Measurements from ENCODE around the gene SMYD3. TPM values are rescaled to one million over a fixed set of nuclear protein-coding genes. Genes with fewer than 3 reads are reported as not detected.

SMYD3 gene
- total and polyA plus RNA-seq, 2 experiments from 2014 or later = 30.8 to 68.5 TPM

- no peak overlapping the region for H3K4me3 ChIP-seq
- no peaks in the 10 kb centered on the region for H3K4me1 ChIP-seq (ENCODE audit: insufficient read depth)
- TF ChIP-seq, protein P1, sequence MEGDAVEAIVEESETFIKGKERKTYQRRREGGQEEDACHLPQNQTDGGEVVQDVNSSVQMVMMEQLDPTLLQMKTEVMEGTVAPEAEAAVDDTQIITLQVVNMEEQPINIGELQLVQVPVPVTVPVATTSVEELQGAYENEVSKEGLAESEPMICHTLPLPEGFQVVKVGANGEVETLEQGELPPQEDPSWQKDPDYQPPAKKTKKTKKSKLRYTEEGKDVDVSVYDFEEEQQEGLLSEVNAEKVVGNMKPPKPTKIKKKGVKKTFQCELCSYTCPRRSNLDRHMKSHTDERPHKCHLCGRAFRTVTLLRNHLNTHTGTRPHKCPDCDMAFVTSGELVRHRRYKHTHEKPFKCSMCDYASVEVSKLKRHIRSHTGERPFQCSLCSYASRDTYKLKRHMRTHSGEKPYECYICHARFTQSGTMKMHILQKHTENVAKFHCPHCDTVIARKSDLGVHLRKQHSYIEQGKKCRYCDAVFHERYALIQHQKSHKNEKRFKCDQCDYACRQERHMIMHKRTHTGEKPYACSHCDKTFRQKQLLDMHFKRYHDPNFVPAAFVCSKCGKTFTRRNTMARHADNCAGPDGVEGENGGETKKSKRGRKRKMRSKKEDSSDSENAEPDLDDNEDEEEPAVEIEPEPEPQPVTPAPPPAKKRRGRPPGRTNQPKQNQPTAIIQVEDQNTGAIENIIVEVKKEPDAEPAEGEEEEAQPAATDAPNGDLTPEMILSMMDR (IDR thresholded peaks at IDR 0.05; ENCODE audit: poor library complexity) = no peak
- TF ChIP-seq EZH2 (IDR thresholded peaks at IDR 0.05; ENCODE audit: borderline replicate concordance) (no peak), EZH2phosphoT487 (IDR thresholded peaks at IDR 0.05; ENCODE audit: low read depth, severe bottlenecking, unreplicated experiment) (no peak)
- DNase-seq (ENCODE audit: low spot score) = no peak
- no peak overlapping the region for H3K27ac ChIP-seq
- no peaks in the 10 kb centered on the region for H3K36me3 ChIP-seq (replicated peaks; ENCODE audit: insufficient read depth, low read depth)
- no peaks in the 10 kb centered on the region for H3K27me3 ChIP-seq
- WGBS (ENCODE audit: low lambda C conversion rate, missing lambda C conversion rate) = 90% methylated on average over 3 of the region's 3 CpGs
- no peaks in the 10 kb centered on the region for H3K79me2 ChIP-seq
- no peaks in the 10 kb centered on the region for H3K9me2 ChIP-seq (replicated peaks; ENCODE audit: insufficient read depth)
- H4K20me1 ChIP-seq (ENCODE audit: insufficient read depth, poor library complexity, severe bottlenecking) = no peaks in the 10 kb centered on the region
- H3K9me3 ChIP-seq (ENCODE audit: low read depth) = no peaks in the 10 kb centered on the region
- no peak overlapping the region for H3K4me2 ChIP-seq
- H2AFZ ChIP-seq = no peak overlapping the region
Observed at GRCh38 chr1:246213502-246213901, 293.6 kb downstream of the SMYD3 start.

DNA sequence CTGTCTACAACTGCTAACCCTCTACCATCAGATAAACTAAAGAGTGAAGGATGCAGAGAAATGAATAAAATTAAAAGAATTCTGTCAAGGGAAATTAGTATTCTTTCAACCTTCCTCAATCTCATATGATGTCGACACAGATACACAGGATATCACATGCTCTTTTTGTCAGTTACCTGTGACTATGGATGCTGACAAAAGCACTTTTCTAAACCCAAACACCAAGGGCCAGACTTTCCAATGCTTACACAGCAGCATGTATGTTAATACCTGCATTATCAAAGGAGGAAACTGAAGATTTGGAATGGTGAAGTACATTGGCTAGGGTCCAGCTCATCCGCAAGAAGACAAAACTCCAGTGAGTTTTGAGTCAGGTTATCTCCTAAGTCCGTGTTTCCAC is 294.0 kb downstream of the SMYD3 start:
- H3K9me2 ChIP-seq (replicated peaks; ENCODE audit: insufficient read depth) = no peaks in the 10 kb centered on the region
- WGBS (ENCODE audit: low lambda C conversion rate, missing lambda C conversion rate) = 97% methylated on average over 3 of the region's 3 CpGs
- no peak for TF ChIP-seq EZH2 (IDR thresholded peaks at IDR 0.05; ENCODE audit: borderline replicate concordance)
- no peak for TF ChIP-seq EZH2phosphoT487 (IDR thresholded peaks at IDR 0.05; ENCODE audit: low read depth, severe bottlenecking, unreplicated experiment)
- TF ChIP-seq, protein P1 (IDR thresholded peaks at IDR 0.05; ENCODE audit: poor library complexity) = no peak
- no peaks in the 10 kb centered on the region for H4K20me1 ChIP-seq (ENCODE audit: insufficient read depth, poor library complexity, severe bottlenecking)
- no peak overlapping the region for H2AFZ ChIP-seq
- H3K27me3 ChIP-seq = no peaks in the 10 kb centered on the region
- H3K79me2 ChIP-seq = no peaks in the 10 kb centered on the region
- no peak for DNase-seq (ENCODE audit: low spot score)
- H3K4me2 ChIP-seq = no peak overlapping the region
- H3K36me3 ChIP-seq (replicated peaks; ENCODE audit: insufficient read depth, low read depth) = no peaks in the 10 kb centered on the region
- no peak overlapping the region for H3K4me3 ChIP-seq
- no peak overlapping the region for H3K27ac ChIP-seq
- H3K4me1 ChIP-seq (ENCODE audit: insufficient read depth) = no peaks in the 10 kb centered on the region
- no peaks in the 10 kb centered on the region for H3K9me3 ChIP-seq (ENCODE audit: low read depth)

DNA sequence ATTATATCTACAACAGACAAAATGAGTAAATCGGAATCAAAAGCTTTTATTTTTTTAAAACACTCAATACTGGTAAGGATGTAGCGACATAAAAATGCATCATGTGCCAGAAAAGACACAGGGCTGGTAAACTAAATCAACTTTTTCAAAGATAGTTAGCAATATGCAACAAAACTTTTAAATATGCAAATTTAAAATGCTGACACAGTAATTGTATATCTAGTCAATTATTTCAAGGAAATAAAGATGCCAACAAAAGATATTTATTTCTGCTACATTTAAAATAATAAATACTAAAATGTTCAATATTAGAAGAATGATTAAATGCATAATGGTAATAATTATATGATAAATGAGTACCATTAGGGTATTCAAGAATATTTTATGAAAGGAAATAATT is 295.1 kb downstream of the SMYD3 start:
- TF ChIP-seq EZH2 (IDR thresholded peaks at IDR 0.05; ENCODE audit: borderline replicate concordance) (no peak), EZH2phosphoT487 (IDR thresholded peaks at IDR 0.05; ENCODE audit: low read depth, severe bottlenecking, unreplicated experiment) (no peak)
- TF ChIP-seq, protein P1 (IDR thresholded peaks at IDR 0.05; ENCODE audit: poor library complexity) = no peak
- WGBS (ENCODE audit: low lambda C conversion rate, missing lambda C conversion rate) = 97% methylated on average over 2 of the region's 2 CpGs
- H4K20me1 ChIP-seq (ENCODE audit: insufficient read depth, poor library complexity, severe bottlenecking) = no peaks in the 10 kb centered on the region
- H3K36me3 ChIP-seq (replicated peaks; ENCODE audit: insufficient read depth, low read depth) = no peaks in the 10 kb centered on the region
- H3K9me2 ChIP-seq (replicated peaks; ENCODE audit: insufficient read depth) = no peaks in the 10 kb centered on the region
- H3K27ac ChIP-seq = no peak overlapping the region
- H3K4me1 ChIP-seq (ENCODE audit: insufficient read depth) = no peaks in the 10 kb centered on the region
- H2AFZ ChIP-seq = no peak overlapping the region
- H3K4me2 ChIP-seq = no peak overlapping the region
- no peaks in the 10 kb centered on the region for H3K9me3 ChIP-seq (ENCODE audit: low read depth)
- no peaks in the 10 kb centered on the region for H3K79me2 ChIP-seq
- DNase-seq (ENCODE audit: low spot score) = no peak
- H3K4me3 ChIP-seq = no peak overlapping the region
- no peaks in the 10 kb centered on the region for H3K27me3 ChIP-seq

DNA sequence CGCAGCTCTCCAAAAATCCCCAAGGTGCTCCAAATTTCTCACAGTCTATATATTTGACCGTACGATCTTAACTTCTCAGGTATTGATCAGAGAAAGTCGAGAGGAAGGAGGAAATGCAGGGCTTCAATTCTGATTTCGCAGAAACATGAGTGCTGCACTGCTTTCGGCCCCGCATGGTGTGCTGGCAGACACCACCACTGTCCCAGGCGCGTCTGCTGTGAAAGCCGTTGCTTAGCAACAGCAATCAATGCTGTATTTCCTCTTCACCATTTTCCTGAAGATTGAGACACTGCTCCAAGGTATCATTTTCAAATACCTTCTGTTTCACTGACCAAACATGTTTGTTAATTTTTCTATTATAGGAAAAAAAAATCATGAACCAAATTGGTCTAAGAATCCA is 296.3 kb downstream of the SMYD3 start:
- Histone ChIP-seq H3K4me1 (ENCODE audit: insufficient read depth) (no peaks in the 10 kb centered on the region), H4K20me1 (ENCODE audit: insufficient read depth, poor library complexity, severe bottlenecking) (no peaks in the 10 kb centered on the region), H3K27ac (no peak overlapping the region), H3K4me3 (no peak overlapping the region), H3K36me3 (replicated peaks; ENCODE audit: insufficient read depth, low read depth) (no peaks in the 10 kb centered on the region), H2AFZ (no peak overlapping the region), H3K27me3 (no peaks in the 10 kb centered on the region), H3K79me2 (no peaks in the 10 kb centered on the region), H3K9me2 (replicated peaks; ENCODE audit: insufficient read depth) (no peaks in the 10 kb centered on the region), H3K9me3 (ENCODE audit: low read depth) (no peaks in the 10 kb centered on the region), H3K4me2 (no peak overlapping the region)
- no peak for DNase-seq (ENCODE audit: low spot score)
- TF ChIP-seq, protein P1 (IDR thresholded peaks at IDR 0.05; ENCODE audit: poor library complexity) = no peak
- TF ChIP-seq EZH2 (IDR thresholded peaks at IDR 0.05; ENCODE audit: borderline replicate concordance) (no peak), EZH2phosphoT487 (IDR thresholded peaks at IDR 0.05; ENCODE audit: low read depth, severe bottlenecking, unreplicated experiment) (no peak)
- 84% methylated on average over 10 of the region's 10 CpGs for WGBS (ENCODE audit: low lambda C conversion rate, missing lambda C conversion rate)

All from hepatocyte (in vitro differentiated cells).